HG02798 (cell line): ENCODE measurements around the gene WNT10A.

Experiments
- ATAC-seq: cut with Tn5 transposase; IDR thresholded peaks from one replicate; pipeline ENCODE4 v1.9.1; 2021; ENCODE audit warnings: mild to moderate bottlenecking; ENCODE audit not compliant: unreplicated experiment, poor library complexity

The WNT10A gene

DNA sequence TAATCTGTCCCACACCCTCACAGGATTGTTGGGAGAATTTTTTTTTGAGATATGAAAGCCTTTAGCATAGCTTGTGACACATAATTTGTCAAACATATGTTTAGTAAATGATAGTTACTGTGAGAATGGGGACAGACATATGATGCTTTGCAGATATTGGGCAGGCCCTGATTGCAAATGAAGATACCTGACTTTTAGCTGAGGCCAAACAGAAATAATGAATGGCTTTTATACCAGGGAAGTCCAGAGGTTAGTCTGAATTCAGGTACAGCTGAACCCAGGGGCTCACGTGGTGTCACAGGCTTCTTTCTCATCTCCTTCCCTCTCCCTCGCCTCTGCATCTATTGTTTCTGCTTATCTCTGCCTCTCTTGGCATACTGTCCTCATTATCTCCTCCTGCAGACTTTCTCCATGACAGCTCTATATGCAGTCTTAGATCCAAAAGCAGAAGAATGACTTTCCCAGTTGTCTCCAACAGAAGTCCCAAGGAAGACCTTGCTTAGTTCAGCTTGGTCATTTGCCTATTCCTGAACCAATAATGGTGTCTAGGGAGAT lies 4.9 kb upstream of the WNT10A start:
- ATAC-seq = no peak

DNA sequence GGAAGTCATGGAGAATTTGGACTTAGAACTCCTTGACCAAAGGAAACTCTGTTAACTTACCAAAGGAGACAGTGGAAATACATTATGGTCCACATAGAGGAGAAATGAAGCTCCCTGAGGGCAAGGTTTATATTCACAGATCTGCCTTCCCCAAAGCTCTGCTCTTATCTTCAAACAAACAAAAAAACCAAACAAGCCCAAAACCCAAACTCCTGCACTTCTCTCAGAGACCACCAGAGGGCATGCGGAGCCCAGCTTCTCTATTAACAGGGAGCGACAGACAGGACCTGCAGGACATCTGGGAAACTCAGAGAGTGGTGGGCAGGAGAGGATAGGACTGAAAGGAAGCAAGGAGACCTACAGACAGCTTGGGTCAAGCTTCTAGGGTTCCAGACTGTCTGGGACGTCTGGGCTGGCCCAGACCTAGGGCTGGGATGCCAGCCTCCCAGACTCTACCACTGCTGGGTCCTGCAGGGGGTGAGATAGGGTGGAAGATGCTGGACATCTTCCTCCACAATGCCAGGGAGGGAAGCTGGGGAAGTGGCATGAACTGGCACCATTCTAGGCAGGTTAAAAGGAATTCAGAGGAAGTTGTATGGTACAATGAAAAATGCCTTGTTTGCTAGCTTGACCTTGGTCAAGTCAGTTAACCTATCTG lies 4.0 kb upstream of the WNT10A start:
- no peak for ATAC-seq

DNA sequence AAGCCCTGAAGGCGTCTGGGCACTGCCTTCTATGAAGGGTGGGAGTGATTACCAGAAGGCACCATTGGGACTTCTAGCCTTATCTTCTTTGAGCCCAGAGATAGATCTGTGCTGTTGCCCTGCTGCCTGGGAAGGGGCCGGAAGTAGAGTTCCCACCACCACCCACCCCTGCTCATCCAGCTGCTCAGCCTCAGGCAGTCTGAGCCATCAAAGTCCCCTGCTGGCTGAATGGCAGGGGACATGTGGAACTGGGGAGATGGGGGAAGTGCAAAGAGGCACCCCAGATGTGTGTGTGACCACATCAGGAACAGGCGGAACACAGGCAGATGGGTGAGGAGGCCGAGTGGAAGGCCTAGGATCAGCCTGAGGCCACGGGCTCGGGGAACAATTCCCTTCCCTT lies 3.3 kb upstream of the WNT10A start:
- ATAC-seq = no peak

DNA sequence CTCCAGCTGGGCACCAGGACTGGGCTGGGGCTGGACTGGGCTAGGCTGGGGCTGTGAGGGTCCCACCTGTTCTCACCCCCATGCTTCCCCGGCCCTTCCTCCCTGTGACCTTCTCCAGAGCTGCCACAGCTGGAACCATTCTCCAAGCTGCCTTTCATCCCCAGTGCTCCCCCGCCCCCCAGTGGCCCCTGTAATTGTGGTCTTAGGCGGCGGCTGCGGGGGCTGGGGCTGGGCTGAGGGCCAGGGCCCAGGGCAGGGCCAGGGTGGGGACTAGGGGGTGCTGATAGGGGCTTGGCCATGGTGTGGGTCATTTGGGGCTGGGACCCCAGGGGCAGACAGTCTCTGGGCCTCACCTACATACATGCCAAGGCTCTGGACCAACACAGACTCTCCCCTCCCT lies 2.8 kb upstream of the WNT10A start:
- ATAC-seq = no peak

DNA sequence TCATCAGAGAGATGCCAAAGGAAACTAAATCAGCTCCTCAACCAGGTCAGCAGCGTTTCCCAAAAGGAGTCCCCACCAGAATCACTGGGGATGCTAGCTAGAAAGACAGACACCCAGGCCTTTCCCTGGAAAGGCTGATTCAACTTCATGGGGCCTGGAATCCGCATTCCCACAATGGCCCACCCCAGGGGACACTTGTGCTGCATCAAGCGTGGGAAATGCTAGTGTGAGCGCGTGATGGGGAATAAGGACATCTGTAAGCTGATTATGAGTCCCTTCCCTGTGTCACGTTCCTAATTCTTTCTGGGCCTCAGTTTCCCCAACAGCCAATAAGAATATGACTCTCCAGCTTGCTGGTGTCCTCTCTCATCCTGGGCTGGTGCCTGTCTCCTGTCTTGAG lies 2.2 kb upstream of the WNT10A start:
- ATAC-seq = no peak

DNA sequence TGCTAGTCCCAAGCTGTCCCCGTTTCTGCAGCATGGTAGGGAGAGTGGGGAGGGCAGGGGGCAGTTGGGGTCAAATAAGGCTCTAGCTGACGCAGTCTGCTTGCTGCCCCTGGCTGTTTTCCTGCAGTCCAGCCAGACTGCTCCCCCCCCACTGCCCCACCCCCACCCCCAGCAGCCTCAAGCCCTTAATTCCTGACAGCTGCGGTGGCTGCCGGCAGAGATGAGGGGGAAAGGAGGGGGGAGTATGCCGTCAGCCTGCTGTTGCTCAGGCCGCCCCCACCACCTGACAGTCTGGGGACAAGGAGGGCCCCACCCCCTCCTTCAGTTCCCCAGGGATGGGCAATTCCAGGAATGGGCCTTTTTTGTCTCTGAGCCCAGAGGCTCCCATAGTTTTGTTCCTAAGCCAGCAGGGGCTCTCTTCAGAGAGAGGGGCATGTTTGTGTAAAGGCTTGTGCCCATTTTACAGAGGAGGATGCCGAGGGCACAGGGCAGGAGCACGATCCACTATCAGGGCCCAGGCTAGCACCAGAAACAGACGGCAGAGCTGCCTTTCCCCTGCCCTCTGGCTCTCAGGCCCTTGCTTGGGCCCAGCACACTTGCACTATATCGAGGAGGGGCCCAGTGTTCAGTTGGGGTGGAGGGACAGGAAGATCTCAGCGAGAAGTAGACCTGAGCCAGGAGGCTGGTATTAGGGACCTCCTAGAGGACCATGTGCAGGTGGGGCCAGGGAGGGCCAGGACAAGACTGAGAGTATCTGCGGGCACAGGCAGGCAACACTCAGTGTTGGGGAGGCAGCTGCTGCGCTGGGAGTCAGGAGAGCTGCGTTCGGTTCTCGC lies 1.5 kb upstream of the WNT10A start:
- ATAC-seq = no peak

DNA sequence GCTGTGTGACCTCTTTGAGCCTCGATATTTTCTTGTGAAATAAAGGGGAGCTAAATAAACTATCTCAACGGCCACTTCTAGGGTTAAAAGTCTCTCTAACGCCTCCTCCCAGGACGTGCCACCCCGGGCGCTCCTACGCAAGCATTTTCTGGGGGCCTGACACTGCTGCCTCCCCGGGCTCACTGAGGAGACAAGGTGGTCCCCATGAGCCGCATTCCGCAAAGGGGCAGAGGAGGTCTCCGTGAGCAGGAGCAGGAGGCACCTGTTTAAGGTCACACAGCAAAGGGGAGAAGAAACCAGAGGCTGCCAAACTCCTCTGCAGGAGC lies 913 bp upstream of the WNT10A start:
- ATAC-seq = no peak

DNA sequence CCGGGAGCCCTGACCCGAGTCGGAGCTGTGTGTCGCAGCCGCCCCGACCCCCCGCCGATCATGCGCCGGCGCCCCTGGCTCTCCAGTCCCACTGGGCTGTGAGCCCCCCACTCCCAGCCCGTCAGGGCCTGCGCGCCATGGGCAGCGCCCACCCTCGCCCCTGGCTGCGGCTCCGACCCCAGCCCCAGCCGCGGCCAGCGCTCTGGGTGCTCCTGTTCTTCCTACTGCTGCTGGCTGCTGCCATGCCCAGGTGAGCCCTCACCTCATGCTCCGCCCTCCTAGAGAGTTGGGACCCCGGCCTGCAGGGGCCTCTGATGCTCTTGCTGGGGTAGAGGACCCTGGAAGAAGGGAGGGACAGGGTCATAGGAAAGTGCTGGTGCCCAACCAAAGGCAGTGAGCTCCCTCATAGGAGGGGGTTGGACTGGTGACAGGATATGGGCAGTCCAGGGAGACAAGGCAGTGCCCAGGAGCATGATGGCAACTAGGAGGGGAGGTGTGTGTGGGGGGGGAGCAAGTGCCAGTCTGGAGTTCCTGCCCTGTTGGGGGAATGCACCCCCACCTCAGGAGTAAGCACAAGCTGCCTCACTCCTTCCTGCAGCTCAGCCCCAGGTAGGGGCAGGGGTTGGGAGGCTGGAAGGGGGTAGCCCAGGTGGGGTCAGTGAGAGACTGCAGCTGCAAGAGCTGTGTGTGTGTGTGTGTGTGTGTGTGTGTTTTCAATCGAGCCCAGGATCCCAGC lies 375 bp downstream of the WNT10A start:
- ATAC-seq = no peak

DNA sequence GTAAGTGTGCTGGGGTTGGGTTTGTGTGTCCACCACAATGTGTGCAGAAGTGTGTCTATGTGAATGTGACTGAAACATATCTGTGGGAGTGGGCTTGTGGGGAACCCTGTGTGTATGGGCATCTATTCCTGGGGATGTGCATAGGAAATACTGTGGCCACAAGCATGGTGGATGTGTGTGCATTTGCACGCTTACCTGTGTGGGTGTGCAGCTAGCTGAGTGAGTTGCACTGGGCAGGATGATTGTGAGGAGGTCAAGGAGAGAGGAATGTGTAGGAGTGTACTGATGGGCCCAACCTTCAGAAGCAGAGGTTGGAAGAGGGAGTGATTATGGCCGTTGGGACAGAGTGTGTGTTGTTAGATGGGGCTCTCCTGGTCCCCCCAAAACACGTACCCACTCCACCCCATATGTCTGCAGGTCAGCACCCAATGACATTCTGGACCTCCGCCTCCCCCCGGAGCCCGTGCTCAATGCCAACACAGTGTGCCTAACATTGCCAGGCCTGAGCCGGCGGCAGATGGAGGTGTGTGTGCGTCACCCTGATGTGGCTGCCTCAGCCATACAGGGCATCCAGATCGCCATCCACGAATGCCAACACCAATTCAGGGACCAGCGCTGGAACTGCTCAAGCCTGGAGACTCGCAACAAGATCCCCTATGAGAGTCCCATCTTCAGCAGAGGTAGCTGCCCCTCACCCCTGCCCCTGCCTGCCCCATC lies 1.2 kb downstream of the WNT10A start:
- no peak for ATAC-seq

DNA sequence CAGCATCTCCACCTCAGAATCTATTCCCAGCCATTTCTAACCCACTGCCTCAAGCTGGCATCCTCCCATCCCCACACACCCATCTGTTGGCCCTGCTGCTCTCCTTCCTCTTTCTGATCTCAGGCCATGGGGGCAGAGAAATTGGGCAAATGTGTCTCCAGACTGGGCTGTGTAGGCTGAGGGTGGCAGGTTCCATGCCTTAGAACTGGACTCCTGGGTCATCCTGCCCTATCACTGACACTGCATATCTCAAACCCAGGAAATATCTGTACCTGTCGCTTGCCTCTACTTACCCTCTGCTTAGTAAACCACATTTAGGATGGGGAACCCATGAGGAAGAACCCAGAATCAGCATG lies 1.8 kb downstream of the WNT10A start:
- ATAC-seq = no peak

DNA sequence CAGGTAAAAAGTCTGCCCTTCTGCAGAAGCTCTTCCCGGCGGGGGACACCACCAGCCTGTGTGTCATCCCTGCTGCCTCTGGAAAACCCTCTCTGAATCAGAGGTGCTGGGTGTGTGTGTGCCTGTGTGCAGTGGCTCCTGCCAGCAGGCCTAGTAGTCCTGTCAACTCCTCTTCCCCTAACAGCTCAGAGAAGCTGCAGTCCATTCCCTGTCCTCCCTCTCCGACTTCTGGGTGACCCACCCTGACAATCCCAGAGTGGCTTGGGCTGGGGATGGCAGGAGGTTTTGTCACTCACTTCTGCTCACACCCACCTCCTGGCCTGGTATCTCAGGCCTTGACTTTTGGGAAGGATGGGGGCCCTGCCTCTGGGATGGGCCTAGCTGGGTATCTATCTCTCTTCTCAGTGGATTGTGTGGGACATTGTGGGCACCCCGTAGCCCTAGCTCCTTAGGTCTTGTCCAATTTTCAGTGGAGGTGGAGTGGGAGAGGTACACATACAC lies 2.3 kb downstream of the WNT10A start:
- ATAC-seq = no peak

DNA sequence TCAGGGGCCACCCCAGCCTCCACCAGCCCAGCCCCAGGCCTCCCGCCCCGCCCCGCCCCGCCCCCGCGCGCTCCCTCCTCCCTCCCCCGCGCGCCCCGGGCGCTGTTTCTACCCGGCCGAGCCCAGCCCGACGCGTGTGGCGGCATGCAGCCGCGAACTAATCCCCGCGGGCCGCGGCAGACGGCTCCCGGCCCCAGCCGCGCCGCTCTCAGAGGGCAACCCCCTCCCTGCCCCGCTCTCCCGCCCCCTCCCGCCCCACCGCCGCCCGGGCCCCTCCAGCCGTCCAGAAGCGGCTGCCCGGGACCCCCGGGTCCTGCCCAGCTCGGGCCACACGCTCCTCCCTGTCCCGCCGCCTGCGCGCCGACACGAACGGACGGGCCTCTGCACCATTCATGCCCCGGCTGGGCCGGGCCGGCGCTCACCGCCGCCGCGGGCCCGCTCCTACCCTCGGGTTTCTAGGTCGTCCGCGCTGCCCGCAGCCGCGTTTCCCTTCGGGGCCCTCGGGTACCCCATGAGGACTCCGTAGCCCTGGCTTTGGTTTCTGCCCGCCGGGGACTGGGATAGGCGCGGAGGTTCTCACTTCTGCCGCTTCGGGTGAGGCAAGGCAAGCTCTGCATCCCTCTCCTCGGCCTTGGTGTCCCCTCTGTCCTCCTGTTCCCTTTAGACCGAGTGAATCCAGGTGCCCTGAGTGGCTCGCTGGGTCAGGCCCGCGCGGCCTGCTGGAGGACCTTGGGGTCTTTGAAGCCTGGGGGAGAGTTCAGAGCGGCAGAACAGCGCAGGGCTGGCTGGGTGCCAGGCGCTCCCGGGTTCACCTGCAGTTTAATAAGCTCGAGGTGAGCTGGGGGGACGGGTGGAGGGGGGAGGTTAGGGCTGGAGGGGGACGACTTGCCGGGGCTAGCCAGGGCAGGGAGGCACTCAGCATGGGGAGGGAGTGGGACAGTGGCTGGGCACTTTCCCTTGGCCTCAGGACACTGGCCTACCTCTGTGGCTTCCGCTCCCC lies 3.1 kb downstream of the WNT10A start:
- ATAC-seq = no peak

DNA sequence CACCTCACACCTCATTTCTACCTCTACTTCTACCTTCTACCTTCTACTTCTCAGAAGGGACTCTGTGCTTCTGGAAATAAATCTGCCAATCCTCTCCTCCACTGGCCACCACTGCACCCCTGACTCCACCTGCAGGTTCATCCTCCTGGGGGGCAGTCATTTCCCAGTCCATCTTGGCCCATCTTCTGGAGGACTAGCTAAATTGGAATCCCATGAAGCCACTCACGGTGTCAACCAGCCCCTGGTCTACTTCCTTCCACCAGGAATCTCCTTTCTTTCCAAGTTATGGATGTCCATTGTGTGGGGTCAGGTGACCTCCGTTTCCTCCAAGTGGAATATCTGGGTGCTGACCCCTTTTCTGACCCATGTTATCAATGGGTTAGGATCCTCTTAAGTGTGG lies 3.9 kb downstream of the WNT10A start:
- no peak for ATAC-seq

DNA sequence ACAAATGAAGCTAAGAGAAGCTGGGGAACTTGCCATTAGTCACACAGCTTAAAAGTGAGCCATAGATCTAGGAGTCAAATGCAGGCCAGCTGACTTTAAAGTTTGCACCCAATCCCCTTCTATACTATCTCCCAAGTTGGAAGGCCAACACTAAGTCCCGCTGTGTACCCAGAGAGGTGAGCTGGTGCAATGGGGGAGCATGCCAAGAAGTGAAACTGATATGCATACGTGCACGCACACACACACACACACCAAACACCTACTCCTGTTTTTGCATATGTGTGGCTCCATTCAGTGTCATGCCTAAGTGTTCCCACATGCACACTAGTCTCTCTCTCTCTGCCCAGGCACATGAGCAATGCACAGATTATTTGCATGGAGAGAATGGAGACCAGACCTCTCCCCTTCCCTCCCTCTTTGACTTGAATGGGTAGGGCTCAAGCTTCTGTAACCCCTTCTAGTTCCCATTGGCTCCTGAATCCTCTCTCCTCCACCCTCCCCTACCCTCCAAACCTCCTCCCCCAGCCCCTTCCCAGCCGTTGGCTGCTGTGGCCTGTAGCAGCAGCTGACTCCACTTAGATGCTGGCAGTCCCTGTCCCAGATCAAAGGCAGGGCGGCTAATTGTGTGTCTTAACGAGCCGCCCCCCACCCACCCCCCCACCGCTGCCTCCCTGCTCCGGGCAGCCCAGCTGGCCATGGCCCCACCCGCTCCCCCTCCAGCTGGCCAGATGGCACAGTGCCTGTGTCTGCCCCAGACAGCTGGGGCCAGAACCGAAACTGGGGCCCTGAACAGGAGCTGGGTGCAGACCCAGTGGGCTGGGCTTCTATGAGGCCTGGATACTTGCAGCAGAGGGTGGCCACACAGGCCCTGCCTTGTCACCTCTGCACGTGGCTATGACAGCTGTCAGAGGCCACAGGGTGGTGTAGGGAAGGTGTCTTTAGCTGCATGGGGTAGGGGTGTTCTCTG lies 5.6 kb downstream of the WNT10A start:
- peak; percentile 65 for ATAC-seq

DNA sequence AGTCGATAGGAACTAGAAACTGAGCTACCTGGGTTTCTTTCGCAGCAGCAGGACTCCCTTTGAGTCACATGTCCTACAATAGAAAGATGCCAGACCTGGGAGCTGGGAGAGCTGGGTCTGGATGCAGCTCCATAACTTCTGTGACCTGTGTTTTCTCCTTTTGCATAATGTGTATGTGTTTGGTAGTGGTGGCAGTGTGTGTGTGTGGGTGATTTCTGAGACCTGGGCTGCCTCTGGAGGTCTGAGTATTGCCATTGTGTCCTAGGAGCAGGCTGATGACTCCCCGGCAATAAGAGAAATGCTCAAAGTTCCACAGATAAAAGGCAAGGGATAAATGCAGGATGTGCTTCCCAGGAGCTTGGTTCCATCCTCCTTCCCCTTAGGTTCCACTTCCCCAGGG lies 6.4 kb downstream of the WNT10A start:
- ATAC-seq = no peak

DNA sequence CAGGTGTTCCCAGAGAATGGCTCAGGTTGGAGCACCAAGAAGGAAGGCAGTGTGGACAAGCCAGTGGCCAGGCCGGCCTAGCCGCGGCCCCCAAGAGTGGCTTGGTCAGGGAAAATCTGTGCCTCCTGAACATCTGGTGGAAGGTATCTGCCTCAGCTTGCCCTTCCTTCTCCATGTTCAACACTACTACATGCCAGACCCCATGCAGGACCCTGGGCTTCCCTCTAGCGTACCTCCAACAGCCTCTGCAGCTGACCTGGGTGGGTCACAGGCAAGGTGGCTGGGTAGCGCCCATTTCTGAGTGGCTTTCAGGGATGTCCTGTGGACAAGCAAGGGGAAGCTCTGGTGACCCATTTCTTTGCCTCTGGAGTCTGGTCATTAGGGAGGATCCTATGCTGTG lies 7.7 kb downstream of the WNT10A start:
- no peak for ATAC-seq

DNA sequence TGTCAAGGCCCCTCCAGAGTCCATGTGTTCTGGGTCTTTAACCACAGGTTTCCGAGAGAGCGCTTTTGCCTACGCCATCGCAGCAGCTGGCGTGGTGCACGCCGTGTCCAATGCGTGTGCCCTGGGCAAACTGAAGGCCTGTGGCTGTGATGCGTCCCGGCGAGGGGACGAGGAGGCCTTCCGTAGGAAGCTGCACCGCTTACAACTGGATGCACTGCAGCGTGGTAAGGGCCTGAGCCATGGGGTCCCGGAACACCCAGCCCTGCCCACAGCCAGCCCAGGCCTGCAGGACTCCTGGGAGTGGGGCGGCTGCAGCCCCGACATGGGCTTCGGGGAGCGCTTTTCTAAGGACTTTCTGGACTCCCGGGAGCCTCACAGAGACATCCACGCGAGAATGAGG lies 9.3 kb downstream of the WNT10A start:
- no peak for ATAC-seq

DNA sequence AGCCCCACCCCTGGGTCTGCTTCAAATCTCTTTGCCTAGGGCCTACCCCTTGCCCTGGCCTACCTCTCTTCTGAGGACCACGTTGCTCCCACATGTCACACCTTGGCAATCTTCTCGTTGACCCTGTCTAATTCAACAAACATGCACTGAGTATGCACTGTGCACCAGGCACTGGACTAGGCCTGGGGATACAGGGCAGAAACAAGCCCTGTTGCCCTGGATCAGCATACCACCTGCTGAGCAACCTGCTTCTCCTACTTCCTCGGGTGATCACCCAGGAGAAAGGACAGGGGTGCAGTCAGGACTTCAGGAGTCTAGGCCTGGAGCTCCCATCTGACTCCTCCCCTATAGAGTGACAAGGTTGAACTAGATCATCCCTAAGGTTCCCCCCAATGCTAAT lies 9.7 kb downstream of the WNT10A start:
- no peak for ATAC-seq
